PC-9 (cell line): ENCODE measurements around the gene SLC5A9.

Source experiments
- EZH2 ChIP-seq: fragments of 200-600 bp; sonication (generic); IDR thresholded peaks from 2 replicates; pipeline ENCODE4 v1.8.0; 2017; ENCODE audit warnings: antibody characterized with exemption, low read depth
- TF ChIP-seq, protein P1 (sequence below): fragments of 200-600 bp; sonication (generic); conservative IDR thresholded peaks from 2 replicates; pipeline ENCODE4 v1.6.1; 2017; ENCODE audit warnings: mixed run types, antibody characterized with exemption, mild to moderate bottlenecking, moderate library complexity

DNA sequence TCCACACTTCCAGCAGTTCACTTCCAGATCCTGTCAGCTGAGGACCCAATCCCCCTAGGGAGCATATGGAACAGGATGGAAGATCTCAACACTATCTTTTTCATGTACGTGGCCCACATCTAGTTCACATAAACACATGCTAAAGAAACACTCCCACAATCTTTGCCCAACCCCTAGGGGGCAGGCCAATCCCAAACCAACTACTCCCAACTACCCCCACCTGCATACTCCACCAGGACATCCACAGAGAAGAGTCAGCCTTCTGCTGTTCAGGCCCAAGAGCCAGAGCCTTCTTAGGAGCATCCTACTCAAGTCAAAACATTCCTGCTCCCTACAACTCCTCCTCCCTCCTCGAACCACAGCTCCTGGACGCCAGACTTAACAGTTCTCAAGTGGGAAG, 5.6 kb upstream of the SLC5A9 start:
- TF ChIP-seq, protein P1, sequence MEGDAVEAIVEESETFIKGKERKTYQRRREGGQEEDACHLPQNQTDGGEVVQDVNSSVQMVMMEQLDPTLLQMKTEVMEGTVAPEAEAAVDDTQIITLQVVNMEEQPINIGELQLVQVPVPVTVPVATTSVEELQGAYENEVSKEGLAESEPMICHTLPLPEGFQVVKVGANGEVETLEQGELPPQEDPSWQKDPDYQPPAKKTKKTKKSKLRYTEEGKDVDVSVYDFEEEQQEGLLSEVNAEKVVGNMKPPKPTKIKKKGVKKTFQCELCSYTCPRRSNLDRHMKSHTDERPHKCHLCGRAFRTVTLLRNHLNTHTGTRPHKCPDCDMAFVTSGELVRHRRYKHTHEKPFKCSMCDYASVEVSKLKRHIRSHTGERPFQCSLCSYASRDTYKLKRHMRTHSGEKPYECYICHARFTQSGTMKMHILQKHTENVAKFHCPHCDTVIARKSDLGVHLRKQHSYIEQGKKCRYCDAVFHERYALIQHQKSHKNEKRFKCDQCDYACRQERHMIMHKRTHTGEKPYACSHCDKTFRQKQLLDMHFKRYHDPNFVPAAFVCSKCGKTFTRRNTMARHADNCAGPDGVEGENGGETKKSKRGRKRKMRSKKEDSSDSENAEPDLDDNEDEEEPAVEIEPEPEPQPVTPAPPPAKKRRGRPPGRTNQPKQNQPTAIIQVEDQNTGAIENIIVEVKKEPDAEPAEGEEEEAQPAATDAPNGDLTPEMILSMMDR, result no peak
- no peak for TF ChIP-seq EZH2
